HG02943 (cell line): ENCODE results near the gene SERPINB2.
"Not testable (repeated sequence)": the region's sequence is repeated elsewhere in the genome, so short reads cannot be mapped to it uniquely, and the experiment has no call there.

Experiments
- ATAC-seq: cut with Tn5 transposase; IDR thresholded peaks from one replicate; pipeline ENCODE4 v1.9.1; 2021; ENCODE audit warnings: mild to moderate bottlenecking, low read depth, moderate library complexity; ENCODE audit not compliant: unreplicated experiment

Gene SERPINB2

GRCh38 chr18:63888470-63889190 is 1.1 kb downstream of the SERPINB2 start:
- no peak for ATAC-seq

- no peak for ATAC-seq
These were observed 2.1 kb downstream of the SERPINB2 start for GRCh38 chr18:63889626-63890025.

GRCh38 chr18:63890237-63890949 is 2.9 kb downstream of the SERPINB2 start:
- ATAC-seq: no peak

- ATAC-seq: no peak
These were observed 3.4 kb downstream of the SERPINB2 start for GRCh38 chr18:63890950-63891304.

- ATAC-seq: no peak
These were observed 5.1 kb downstream of the SERPINB2 start for GRCh38 chr18:63892566-63892965.

- ATAC-seq: no peak
These were observed 6.7 kb downstream of the SERPINB2 start for GRCh38 chr18:63894106-63894772.

- ATAC-seq: no peak
These were observed 7.7 kb downstream of the SERPINB2 start for GRCh38 chr18:63895190-63895589.

GRCh38 chr18:63897072-63897471 is 9.6 kb downstream of the SERPINB2 start:
- ATAC-seq: no peak

GRCh38 chr18:63899206-63899605 is 11.7 kb downstream of the SERPINB2 start:
- no peak for ATAC-seq

- ATAC-seq: no peak
These were observed 16.5 kb downstream of the SERPINB2 start for GRCh38 chr18:63903851-63904570.

GRCh38 chr18:63904694-63905093 is 17.2 kb downstream of the SERPINB2 start:
- no peak for ATAC-seq

- ATAC-seq: no peak
These were observed 17.9 kb downstream of the SERPINB2 start for GRCh38 chr18:63905361-63905760.

- no peak for ATAC-seq
These were observed 18.6 kb downstream of the SERPINB2 start for GRCh38 chr18:63906056-63906455.

- ATAC-seq: no peak
These were observed 20.2 kb downstream of the SERPINB2 start, which contains the start of gene SERPINB10 for GRCh38 chr18:63907664-63908063. SERPINB10 (plus strand) TSS chr18:63907958; CDS start chr18:63915511, 7,553 bp downstream.

GRCh38 chr18:63908858-63909257 is 21.4 kb downstream of the SERPINB2 start:
- no peak for ATAC-seq

- ATAC-seq: no peak
These were observed 22.4 kb downstream of the SERPINB2 start for GRCh38 chr18:63909870-63910269.

- ATAC-seq: no peak
These were observed 30.3 kb downstream of the SERPINB2 start for GRCh38 chr18:63917817-63918216.

GRCh38 chr18:63922049-63922448 is 34.5 kb downstream of the SERPINB2 start:
- ATAC-seq: no peak

GRCh38 chr18:63924551-63924950 is 37.0 kb downstream of the SERPINB2 start:
- ATAC-seq: no peak

- no peak for ATAC-seq
These were observed 40.8 kb downstream of the SERPINB2 start for GRCh38 chr18:63928331-63928730.

GRCh38 chr18:63929369-63929768 is 41.9 kb downstream of the SERPINB2 start:
- ATAC-seq: not testable (repeated sequence)
